Endometrium (tissue), 2 donors: ENCODE measurements around the gene TRIM47.

ENCODE experiments used
- FAIRE-seq: peaks from 2 replicates; lab custom pipeline; 2012; peaks lifted over from hg19 to GRCh38; lab: Jason Lieb, UNC
- donor health status: control.
- donor health status: control.

TRIM47 gene

DNA sequence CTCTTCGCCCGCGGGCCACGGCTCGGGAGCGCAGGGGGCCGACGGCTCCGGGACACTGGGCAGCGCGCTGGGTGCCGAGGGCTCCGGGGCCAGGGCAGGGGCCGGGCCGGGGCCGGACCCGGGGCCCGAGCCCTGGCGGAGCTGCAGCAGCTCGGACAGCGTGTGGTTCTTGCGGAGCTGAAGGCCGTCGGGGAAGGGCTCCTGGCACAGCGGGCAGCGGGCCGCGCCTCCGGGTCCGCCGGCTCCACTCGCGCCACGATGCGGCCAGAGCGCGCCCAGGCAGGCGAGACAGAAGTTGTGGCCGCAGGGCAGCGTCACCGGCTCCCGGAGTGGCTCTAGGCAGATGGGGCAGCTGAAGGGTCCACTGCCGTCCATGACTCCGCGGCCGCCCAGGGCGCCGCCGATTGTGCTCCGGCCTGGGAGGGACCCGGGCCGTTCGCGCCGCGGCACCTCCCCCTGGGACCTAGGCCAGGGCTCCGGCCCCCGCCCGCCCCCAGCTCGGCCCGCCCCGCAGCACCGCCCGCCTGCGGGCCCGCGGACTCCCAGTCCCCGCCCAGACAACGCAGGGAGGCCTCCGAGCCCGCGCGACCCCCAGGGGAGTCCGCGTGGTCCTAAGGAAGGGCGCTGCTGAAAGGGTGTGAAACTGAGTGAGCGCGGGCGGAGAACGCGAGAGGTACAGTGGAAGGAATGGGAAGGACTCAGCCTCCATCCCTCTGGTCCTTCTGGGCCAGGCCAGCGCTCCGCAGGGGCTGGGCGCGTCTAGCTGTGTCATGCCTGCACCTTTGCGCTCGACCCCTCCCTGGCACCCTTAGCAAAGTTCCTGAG lies at the start of gene TRIM47:
TRIM47 (minus strand) TSS at position 408 of the 825 bp plus-strand sequence; CDS start at position 375, 33 bp downstream.
- no peak for FAIRE-seq

DNA sequence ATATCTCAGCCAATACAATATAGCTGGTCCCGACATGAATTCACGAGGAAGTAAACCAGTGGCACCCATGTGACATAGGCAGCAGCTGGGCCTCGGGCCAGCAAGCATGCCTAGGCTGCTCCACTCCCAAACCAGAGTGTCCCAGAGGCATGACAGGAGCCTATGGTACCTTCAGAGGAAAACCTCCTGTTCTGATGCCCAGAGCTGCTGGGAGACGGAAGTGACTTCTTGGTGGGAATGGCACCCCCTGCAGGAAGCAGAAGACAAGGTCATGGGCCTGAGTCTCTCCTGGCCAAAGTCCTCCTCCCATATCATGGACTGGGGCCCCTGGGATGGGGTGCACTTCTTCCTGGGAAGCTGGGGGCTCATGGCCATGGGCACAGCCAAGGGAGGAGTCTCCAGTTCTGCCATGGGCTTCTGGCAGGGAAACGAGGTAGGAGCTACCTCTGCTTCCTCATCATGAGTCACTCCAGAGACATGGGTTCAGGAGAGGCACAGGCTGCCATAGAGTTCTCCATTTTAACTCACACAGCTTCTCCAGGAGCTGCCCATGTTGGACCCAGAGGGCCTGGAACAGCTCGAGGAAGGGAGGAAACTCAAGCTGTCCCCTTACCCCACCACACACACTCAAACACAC lies 49.0 kb upstream of the TRIM47 start:
- no peak for FAIRE-seq

DNA sequence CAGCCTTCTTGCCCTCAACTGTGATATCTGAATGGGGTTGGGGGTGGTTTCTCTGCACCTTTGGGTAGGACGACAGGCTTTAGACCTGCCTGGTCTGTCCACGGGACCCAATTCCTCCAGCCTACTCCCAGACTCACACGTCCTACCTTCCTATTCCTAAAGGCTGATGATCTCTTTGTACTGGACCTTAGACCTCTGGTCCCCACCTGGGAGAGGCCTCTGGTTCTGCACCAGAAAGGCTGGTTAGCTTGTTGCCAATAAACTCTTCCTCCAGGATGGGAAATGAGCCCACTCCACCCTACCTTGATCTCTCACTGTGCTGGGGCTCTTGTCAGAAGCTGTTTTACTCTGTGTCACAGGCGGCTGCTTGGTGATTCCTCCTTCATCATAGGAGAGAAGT lies 48.1 kb upstream of the TRIM47 start:
- no peak for FAIRE-seq

DNA sequence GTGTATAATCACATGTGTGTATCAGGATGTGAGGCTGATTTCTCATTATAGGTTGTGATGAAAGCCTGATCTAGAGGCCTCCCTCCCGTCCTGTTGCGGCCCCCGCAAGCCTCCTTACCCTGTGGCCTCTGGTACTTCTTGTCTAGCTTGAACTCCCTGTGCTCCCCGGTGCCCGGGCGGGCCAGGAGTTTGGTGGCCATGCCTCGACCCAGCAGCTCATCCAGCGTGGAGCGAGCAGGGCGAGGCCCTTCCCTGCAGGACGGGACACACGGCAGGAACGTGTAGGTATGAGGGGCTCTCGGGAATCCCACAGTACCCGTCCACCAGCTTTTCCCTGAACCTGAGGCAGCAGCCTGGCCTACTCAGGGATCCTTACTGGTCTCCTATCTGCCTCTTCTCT lies 47.5 kb upstream of the TRIM47 start:
- FAIRE-seq: no peak

DNA sequence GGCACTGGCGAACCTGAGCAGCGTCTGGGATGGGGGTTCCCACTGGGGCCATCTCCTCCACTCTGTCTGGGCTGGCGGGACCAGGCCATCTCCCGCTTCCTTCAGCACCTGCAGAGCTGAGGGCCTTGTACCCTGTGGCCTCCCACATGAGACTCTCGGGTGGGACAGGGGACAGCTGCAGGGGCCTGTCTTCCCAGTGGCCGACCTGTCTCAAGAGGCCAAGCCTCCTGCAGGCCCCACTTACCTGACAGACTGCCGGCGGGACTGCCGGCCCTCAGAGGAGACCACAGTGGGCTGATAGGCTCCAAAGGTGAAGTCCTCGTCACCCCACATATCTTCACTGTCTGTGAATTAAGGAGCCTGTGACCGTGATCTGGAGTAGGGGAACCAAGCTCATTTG lies 46.7 kb upstream of the TRIM47 start:
- no peak for FAIRE-seq

GRCh38 chr17:75922963-75923874 lies 44.8 kb upstream of the TRIM47 start:
- FAIRE-seq: no peak

GRCh38 chr17:75922173-75922961 lies 44.0 kb upstream of the TRIM47 start:
- FAIRE-seq: no peak

DNA sequence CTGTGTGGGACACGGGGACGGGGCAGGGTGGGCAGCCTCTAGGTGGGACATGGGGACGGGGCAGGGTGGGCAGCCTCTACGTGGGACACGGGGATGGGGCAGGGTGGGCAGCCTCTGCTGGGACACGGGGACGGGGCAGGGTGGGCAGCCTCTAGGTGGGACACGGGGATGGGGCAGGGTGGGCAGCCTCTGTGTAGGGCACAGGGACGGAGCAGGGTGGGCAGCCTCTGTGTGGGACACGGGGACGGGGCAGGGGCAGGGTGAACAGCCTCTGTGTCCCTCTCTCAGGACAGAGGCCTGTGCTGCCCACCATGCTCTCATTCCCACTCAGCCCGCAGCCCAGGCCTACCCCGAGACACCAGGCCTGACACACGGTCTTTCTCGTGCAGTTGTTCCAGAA lies 43.2 kb upstream of the TRIM47 start:
- FAIRE-seq: no peak

GRCh38 chr17:75920045-75920560 lies 41.7 kb upstream of the TRIM47 start:
- no peak for FAIRE-seq

GRCh38 chr17:75919611-75920010 lies 41.2 kb upstream of the TRIM47 start:
- FAIRE-seq: no peak

GRCh38 chr17:75917917-75918445 lies 39.6 kb upstream of the TRIM47 start:
- no peak for FAIRE-seq

DNA sequence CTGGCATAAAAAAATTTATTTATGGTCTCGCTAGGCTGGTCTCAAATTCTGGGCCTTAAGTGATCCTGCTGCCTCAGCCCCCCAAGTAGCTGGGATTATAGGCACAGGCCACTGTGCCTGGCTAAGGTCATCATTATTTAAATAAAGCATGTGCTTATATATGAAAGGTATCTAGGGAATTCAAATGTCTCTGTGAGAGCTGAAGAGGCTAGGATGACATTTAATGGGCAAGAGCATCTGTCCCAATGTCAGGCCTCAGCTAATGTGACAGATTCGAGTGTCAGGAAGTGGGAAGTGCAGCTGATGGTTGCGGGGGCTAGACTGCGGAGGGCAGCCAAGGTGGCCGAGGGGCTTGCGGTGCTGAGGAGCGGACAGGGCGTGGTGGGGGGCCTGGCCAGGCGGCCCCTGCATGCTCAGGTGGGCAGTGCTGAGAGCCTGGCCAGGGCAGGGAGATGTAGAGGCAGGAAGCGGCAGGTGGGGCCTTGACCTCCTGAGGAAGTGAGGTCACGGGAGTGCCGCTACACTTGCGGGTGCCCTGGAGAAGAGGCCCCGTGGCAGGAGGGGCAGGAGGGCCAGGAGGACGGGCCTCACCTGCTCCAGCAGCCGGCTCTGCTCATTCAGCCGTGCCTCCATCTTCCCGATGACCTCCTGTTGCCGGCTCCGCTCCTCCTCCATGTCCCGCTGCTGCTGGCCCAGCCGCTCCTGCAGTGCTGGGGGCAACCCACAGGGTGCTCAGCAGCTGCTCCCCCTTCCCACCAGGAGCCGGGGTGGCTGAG lies 38.9 kb upstream of the TRIM47 start:
- FAIRE-seq: no peak

GRCh38 chr17:75915268-75915667 lies 36.9 kb upstream of the TRIM47 start:
- FAIRE-seq: no peak

- FAIRE-seq: no peak
Measured at GRCh38 chr17:75914643-75915267, 36.4 kb upstream of the TRIM47 start.

DNA sequence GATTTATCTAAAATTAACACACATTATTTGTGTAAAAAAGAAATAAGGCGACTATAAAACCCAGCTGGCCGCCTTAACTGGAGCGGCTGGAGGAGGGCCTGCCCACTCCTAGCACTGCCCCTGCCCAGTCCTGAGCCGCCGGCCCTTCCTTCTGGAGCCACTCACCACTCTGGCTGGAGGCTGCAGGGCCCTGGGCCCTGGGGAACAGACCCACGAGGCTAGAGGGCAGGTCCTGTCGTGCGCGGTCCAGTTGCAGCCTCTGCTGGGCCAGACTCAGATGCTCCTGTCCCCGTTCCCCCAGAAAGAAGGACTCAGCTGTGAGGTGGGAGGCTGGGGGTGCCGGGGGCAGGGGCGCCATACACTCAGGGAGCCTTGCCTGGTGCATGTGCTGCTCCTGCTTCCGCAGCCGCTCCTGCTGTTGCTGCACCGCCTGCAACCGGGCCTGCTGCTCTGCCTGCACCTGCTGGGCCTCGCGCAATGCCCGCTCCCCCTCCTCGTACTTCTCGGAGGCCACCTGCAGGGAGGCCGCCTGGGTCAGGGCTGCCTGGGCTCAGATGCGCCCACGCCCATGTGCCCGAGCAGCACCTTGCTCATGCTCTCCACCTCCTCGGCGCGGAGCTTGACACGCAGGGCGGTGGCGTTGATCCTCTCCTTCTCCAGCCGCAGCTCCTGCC lies 35.3 kb upstream of the TRIM47 start:
- FAIRE-seq: no peak

DNA sequence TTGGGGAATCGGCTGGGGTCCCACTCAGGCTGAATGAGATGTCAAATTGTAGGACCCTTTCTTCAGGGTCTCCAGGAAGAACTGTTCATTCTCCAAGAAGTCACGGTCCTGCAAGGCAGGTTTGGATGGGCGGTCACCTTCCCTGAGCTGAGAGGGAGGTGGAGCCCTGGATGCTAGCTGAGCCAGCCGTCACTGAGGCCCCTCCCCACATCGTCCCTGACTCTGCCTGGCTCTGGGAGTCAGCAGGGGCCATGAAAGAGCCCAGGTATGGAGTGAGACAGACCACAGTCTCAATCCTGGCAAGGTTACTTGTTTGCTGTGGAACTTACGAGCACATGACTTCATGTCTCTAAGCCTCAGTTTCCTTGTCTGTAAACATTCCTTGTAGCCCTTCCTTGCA lies 32.3 kb upstream of the TRIM47 start:
- no peak for FAIRE-seq

- no peak for FAIRE-seq
Measured at GRCh38 chr17:75909812-75910274, 31.5 kb upstream of the TRIM47 start.

GRCh38 chr17:75909051-75909811 lies 30.9 kb upstream of the TRIM47 start:
- no peak for FAIRE-seq

- FAIRE-seq: no peak
Measured at GRCh38 chr17:75908201-75908600, 29.8 kb upstream of the TRIM47 start.
